Measurements from ENCODE around the gene HSP90B1. TPM values are rescaled to one million over a fixed set of nuclear protein-coding genes. Genes with fewer than 3 reads are reported as not detected.
A peak's percentile ranks its signal among the peaks of the same experiment; 100 is the strongest.

Gene HSP90B1
- total RNA-seq, 1 experiment from 2014 or later, result 682 TPM

DNA sequence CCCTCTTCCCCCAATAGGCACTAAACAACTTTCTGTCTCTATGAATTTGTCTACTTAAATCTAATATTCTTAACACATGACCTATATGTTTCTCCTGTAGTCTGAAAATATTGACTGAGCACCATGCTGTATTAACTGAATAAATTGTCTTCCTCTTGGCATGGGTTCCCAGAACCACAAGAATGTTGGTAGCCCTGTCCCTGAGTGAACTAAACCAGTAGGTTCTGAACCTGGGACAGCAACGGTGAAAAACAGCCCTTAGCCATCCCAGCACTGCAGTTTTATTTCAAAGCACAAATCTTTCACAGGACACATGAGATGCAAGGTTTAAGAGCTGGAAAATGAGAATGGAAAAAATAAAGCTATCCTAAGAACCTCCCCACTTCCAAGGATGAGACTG, 20.4 kb upstream of the HSP90B1 start:
- Histone ChIP-seq H3K36me3 (no peaks in the 10 kb centered on the region), H3K27ac (no peak overlapping the region), H3K9me3 (replicated peaks) (no peaks in the 10 kb centered on the region), H3K4me3 (no peak overlapping the region), H3K27me3 (replicated peaks) (no peaks in the 10 kb centered on the region), H3K4me1 (replicated peaks) (peaks cover 21% of the 10 kb centered on the region)
- DNase-seq (ENCODE audit: low read depth in 1 of 2, low spot score in 2 of 2), result peak in 1 of 2 experiments; percentile 41

GRCh38 chr12:103912069-103912468, 18.1 kb upstream of the HSP90B1 start:
- no peak overlapping the region for H3K27ac ChIP-seq
- no peaks in the 10 kb centered on the region for H3K9me3 ChIP-seq (replicated peaks)
- DNase-seq (ENCODE audit: low read depth in 1 of 2, low spot score in 2 of 2), result no peak
- H3K4me1 ChIP-seq (replicated peaks), result peaks cover 21% of the 10 kb centered on the region
- H3K4me3 ChIP-seq, result no peak overlapping the region
- H3K27me3 ChIP-seq (replicated peaks), result no peaks in the 10 kb centered on the region
- no peaks in the 10 kb centered on the region for H3K36me3 ChIP-seq

- Histone ChIP-seq H3K4me3 (no peak overlapping the region), H3K4me1 (replicated peaks) (peaks cover 21% of the 10 kb centered on the region), H3K9me3 (replicated peaks) (no peaks in the 10 kb centered on the region), H3K27me3 (replicated peaks) (no peaks in the 10 kb centered on the region), H3K27ac (no peak overlapping the region), H3K36me3 (no peaks in the 10 kb centered on the region)
- no peak for DNase-seq (ENCODE audit: low read depth in 1 of 2, low spot score in 2 of 2)
Observed at GRCh38 chr12:103913100-103913499, 17.1 kb upstream of the HSP90B1 start.

- DNase-seq (ENCODE audit: low read depth in 1 of 2, low spot score in 2 of 2), result no peak
Observed at GRCh38 chr12:103915306-103915705, 14.9 kb upstream of the HSP90B1 start.

DNA sequence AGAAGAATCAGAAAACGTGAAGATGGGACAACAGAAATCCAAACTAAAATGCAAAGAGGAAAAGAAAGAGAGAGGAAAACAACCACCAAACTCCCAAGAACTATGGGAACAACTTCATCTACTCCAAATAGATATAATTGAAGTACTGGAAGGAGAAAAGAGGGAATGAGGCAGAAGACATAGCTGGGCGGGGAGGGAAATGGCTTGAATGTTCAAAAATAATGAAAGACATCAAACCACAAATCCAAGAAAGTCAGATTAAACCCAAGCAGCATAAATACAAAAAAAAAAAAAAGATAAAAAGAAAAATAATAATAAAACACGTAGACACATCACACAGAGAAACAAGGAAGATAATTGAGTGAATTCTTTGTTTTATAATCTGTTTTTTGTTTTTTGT, 12.3 kb upstream of the HSP90B1 start:
- no peaks in the 10 kb centered on the region for H3K36me3 ChIP-seq
- no peaks in the 10 kb centered on the region for H3K4me1 ChIP-seq (replicated peaks)
- no peaks in the 10 kb centered on the region for H3K9me3 ChIP-seq (replicated peaks)
- H3K27me3 ChIP-seq (replicated peaks), result no peaks in the 10 kb centered on the region
- H3K4me3 ChIP-seq, result no peak overlapping the region
- DNase-seq (ENCODE audit: low read depth in 1 of 2, low spot score in 2 of 2), result no peak
- H3K27ac ChIP-seq, result no peak overlapping the region

More at GRCh38 chr12:103915306-103915705, 14.9 kb upstream of the HSP90B1 start:
- no peaks in the 10 kb centered on the region for H3K9me3 ChIP-seq (replicated peaks)
- no peaks in the 10 kb centered on the region for H3K36me3 ChIP-seq
- H3K27me3 ChIP-seq (replicated peaks), result no peaks in the 10 kb centered on the region
- no peak overlapping the region for H3K4me3 ChIP-seq
- H3K27ac ChIP-seq, result no peak overlapping the region
- peaks cover under 1% of the 10 kb centered on the region; the same call in 1 of the 2 replicates for H3K4me1 ChIP-seq (replicated peaks)

- Histone ChIP-seq H3K4me1 (replicated peaks) (peaks cover 16% of the 10 kb centered on the region), H3K4me3 (no peak overlapping the region), H3K36me3 (no peaks in the 10 kb centered on the region), H3K27ac (no peak overlapping the region), H3K27me3 (replicated peaks) (no peaks in the 10 kb centered on the region), H3K9me3 (replicated peaks) (no peaks in the 10 kb centered on the region)
- DNase-seq (ENCODE audit: low read depth in 1 of 2, low spot score in 2 of 2), result peak; percentile 54 to 59
Observed at GRCh38 chr12:103924761-103925641, 5.2 kb upstream of the HSP90B1 start.

DNA sequence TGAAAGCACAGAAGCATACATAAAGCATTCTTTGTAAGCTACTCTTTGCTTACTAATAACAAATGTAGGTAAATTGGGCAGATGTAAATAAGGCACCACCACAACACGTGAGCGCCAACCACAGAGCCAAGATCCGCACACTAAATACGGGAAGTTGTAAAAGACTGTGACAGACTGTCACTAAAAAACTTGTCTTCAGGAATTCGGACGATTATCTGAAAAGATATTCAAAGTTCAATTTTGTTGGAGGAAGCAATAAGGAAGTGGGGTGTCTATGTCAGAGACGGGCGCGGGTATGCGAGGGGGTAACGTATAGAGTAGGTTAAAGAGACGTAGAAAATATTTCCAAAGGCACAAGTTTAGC, 1.5 kb upstream of the HSP90B1 start:
- H3K27me3 ChIP-seq (replicated peaks), result no peaks in the 10 kb centered on the region
- no peak for DNase-seq (ENCODE audit: low read depth in 1 of 2, low spot score in 2 of 2)

DNA sequence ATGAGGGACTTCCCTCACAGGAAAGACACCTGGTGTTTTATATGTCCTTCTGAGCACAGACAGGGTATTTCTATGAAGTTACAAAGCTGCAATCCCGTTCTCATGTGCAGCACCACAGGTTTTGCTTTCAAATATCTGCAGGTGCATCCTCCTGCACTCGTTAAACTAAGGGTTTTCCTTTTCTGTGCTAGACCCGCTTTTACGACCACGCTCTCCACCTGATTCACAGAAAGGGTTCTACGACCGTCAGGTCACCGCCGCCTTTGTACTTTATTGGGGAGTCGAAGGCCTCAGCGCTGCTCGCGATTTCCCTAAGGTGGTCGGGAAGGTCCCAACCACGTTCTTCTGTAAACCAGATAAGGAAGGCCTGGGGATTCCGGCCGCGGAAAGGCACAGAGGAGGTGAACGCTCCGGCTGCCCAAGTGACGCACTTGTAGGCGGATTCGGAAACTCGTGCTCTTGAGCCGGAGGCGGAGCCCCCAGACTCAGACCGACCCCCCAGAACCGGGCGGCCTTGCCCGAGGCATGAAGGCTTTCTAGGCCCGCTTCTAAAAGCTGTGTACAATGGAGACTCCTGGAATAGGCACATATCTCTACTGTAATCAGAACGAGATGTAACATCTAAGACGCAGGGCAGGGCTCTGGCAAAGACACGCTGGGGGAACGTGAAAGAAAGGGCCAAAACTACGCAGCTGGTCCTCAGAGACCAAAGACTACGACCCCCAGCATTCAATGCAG, 995 bp upstream of the HSP90B1 start:
- H3K4me1 ChIP-seq (replicated peaks), result peaks cover 33% of the 10 kb centered on the region
- H3K27me3 ChIP-seq (replicated peaks), result no peaks in the 10 kb centered on the region
- H3K4me3 ChIP-seq, result peak overlapping the region; percentile 70
- peak overlapping the region; percentile 73 for H3K27ac ChIP-seq
- peak in 1 of 2 experiments; percentile 84 for DNase-seq (ENCODE audit: low read depth in 1 of 2, low spot score in 2 of 2)
- H3K36me3 ChIP-seq, result peaks cover 38% of the 10 kb centered on the region
- no peaks in the 10 kb centered on the region for H3K9me3 ChIP-seq (replicated peaks)

More for the DNA sequence above, 1.5 kb upstream of the HSP90B1 start:
- peaks cover 32% of the 10 kb centered on the region for H3K36me3 ChIP-seq
- peak overlapping the region; percentile 70 for H3K4me3 ChIP-seq
- no peak overlapping the region for H3K27ac ChIP-seq
- peaks cover 33% of the 10 kb centered on the region for H3K4me1 ChIP-seq (replicated peaks)
- H3K9me3 ChIP-seq (replicated peaks), result no peaks in the 10 kb centered on the region

GRCh38 chr12:103929784-103930033, 501 bp upstream of the HSP90B1 start:
- Histone ChIP-seq H3K4me3 (peak overlapping the region; percentile 70), H3K27ac (peak overlapping the region; percentile 73), H3K27me3 (replicated peaks) (no peaks in the 10 kb centered on the region), H3K36me3 (peaks cover 42% of the 10 kb centered on the region), H3K9me3 (replicated peaks) (no peaks in the 10 kb centered on the region), H3K4me1 (replicated peaks) (peaks cover 33% of the 10 kb centered on the region)
- no peak for DNase-seq (ENCODE audit: low read depth in 1 of 2, low spot score in 2 of 2)

DNA sequence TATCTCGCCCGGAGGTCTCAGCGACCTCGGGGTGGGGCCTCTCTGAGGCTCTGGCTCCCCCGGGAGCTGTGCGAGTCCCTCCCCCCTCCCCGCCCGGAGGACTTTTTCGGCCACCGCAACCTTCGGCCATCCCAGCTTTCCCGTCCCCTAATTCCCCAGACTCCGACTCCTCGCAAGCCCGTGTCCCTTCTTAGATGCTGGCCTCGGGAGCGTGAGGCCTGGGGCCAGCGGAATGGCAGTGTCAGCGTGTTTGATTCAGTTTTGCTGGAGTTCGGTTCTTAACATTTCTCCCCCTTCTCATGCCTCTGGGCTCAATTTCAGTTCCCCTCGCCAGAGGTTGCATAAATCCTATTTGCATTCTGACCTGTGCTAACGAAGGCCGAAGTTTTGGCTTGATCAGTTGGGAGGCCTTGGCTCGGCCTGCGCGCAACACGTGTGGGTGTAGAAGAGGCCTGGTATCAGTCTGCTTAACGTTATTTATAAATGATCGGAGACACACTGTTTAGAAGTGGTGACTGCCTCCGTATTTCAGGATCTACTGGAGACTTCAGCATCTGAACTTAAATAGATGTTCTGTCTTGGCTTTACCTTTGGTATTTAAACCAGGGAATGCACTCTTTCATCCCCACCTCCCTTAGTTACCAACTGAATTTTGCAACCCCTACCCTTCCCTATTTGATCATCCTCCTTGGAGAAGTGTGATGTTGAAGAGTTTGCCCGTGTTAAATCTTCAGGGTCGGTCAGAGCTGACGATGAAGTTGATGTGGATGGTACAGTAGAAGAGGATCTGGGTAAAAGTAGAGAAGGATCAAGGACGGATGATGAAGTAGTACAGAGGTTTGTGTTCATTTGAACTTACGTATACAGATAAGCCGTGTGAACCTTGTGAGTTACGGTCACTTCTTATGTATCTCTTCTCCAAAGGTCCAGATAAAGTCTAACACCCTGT, 851 bp downstream of the HSP90B1 start:
- peak; percentile 12 to 45 for DNase-seq (ENCODE audit: low read depth in 1 of 2, low spot score in 2 of 2)
- H3K27ac ChIP-seq, result peak overlapping the region; percentile 82
- H3K4me1 ChIP-seq (replicated peaks), result peaks cover 25% of the 10 kb centered on the region
- no peaks in the 10 kb centered on the region for H3K27me3 ChIP-seq (replicated peaks)
- peak overlapping the region; percentile 70 for H3K4me3 ChIP-seq
- H3K36me3 ChIP-seq, result peaks cover 56% of the 10 kb centered on the region
- H3K9me3 ChIP-seq (replicated peaks), result no peaks in the 10 kb centered on the region

GRCh38 chr12:103933237-103933636, 3.0 kb downstream of the HSP90B1 start:
- Histone ChIP-seq H3K4me3 (no peak overlapping the region), H3K4me1 (replicated peaks) (peaks cover 25% of the 10 kb centered on the region), H3K27ac (no peak overlapping the region), H3K36me3 (peaks cover 78% of the 10 kb centered on the region), H3K9me3 (replicated peaks) (no peaks in the 10 kb centered on the region), H3K27me3 (replicated peaks) (no peaks in the 10 kb centered on the region)
- no peak for DNase-seq (ENCODE audit: low read depth in 1 of 2, low spot score in 2 of 2)

- Histone ChIP-seq H3K36me3 (peaks cover 98% of the 10 kb centered on the region), H3K27me3 (replicated peaks) (no peaks in the 10 kb centered on the region), H3K4me1 (replicated peaks) (peaks cover 15% of the 10 kb centered on the region; the same call in 1 of the 2 replicates), H3K4me3 (no peak overlapping the region), H3K27ac (no peak overlapping the region), H3K9me3 (replicated peaks) (no peaks in the 10 kb centered on the region)
- DNase-seq (ENCODE audit: low read depth in 1 of 2, low spot score in 2 of 2), result no peak
Observed at GRCh38 chr12:103936679-103937078, 6.5 kb downstream of the HSP90B1 start.

- Histone ChIP-seq H3K27ac (no peak overlapping the region), H3K27me3 (replicated peaks) (no peaks in the 10 kb centered on the region), H3K4me1 (replicated peaks) (no peaks in the 10 kb centered on the region), H3K4me3 (no peak overlapping the region), H3K36me3 (peaks cover 100% of the 10 kb centered on the region), H3K9me3 (replicated peaks) (no peaks in the 10 kb centered on the region)
- no peak for DNase-seq (ENCODE audit: low read depth in 1 of 2, low spot score in 2 of 2)
Observed at GRCh38 chr12:103944964-103945363, 14.8 kb downstream of the HSP90B1 start.

Data from SJSA1 (cell line).